GM18511 (cell line): ENCODE data around the gene RAD51B.
"Not testable (repeated sequence)": the region's sequence is repeated elsewhere in the genome, so short reads cannot be mapped to it uniquely, and the experiment has no call there.

Experiments used
- ATAC-seq: cut with Tn5 transposase; IDR thresholded peaks from one replicate; pipeline ENCODE4 v1.9.1; 2021; ENCODE audit warnings: mild to moderate bottlenecking, moderate library complexity; ENCODE audit not compliant: unreplicated experiment

RAD51B gene

DNA sequence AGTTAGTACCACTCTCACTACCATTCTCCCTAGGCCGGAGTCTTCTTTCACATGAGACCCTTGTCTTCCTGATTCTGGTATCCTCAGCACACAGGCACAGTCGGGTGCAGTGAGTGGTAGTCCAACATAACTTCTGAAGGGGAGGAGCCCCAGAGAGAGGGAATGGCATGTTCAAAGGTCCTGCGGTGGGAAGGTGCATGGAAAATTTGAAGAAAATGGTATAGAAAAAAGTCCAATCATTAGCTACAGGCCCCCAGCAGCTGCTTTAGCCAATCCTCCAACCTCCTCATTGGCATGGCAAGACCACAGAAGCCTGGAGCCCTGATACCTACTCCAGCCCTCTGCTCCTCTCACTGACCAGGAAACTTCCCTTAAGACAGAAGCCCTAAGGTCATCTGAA is 876.7 kb downstream of the RAD51B start:
- ATAC-seq, result no peak

DNA sequence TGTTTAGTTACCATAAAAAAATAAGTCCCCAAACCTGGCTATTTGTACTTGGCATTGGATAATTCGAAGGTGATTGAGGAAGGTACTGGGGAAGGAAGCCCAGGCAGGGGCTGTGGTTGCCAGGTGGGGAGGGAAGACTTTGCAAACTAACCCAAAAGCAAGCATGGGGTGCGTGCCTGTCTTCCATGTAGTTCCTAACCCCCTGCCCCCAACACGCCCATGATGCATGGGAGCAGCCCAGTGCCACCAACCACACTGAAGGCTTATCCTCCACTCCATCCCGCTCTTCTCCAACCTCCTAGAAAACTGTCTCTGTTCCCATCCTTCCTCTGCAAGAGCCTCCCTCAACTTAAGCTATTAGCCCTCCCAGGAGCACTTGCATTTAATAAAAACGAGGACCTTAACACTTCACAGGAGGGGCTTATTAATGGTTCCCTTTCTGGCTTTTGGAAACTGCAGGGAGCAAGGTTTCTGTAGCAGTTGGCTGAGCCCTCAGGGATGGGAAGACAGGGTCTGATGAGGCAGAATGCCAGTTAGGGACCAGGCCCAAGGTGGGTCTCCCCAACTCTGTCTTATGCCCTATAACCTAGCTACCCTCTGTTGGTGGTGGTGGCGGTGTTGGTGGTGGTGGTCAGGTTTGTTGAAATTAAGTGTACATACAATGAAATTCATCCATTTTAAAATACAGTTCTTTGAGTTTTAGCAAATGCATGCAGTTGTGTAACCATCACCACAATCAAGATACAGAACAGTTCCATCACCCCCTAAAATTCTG is 877.3 kb downstream of the RAD51B start:
- no peak for ATAC-seq

DNA sequence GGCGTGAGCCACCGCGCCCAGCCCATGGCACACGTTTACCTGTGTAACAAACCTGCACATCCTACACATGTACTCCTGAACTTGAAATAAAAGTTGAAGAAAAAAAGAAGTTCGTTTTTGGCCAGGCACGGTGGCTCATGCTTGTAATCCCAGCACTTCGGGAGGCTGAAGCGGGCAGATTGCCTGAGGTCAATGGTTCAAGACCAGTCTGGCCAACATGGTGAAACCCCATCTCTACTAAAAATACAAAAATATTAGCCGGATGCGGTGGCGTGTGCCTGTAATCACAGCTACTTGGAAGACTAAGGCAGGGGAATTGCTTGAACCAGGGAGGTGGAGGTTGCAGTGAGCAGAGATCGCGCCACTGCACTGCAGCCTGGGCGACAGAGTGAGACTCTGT is 879.2 kb downstream of the RAD51B start:
- not testable (repeated sequence) for ATAC-seq

DNA sequence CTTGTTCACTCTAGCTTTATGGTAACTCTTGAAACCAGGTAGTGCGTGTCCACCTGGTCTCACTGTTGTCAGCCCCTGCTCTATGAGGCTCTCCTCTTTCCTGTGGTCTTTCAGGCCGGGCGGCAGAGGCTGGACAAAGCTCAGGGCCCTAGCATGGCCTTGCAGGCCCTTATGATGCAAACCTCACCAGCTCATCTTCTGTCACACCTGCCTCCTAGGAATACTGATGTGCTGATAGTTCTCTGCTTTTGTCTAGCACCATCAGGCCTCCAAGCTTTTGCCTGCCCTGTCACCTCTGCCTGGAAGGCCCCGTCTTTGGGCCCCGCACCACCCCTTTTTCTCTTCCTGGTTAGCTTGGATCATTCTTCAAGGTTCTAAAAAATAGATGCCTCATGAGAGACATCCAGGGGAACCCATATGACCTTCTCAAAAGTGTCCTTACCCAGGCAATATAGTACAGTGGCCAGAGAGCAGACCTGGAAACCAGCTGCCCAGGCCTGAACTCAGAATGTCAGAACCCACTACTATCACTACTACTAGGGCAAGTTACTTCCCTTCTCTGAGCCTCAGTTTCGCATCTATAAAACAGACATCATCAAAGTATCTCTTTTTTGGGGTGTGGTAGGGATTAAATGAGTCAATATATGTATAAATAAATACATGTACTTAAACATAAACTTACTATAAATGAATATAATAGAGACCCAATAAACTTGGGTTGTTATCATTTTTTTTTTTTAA is 881.6 kb downstream of the RAD51B start:
- no peak for ATAC-seq

DNA sequence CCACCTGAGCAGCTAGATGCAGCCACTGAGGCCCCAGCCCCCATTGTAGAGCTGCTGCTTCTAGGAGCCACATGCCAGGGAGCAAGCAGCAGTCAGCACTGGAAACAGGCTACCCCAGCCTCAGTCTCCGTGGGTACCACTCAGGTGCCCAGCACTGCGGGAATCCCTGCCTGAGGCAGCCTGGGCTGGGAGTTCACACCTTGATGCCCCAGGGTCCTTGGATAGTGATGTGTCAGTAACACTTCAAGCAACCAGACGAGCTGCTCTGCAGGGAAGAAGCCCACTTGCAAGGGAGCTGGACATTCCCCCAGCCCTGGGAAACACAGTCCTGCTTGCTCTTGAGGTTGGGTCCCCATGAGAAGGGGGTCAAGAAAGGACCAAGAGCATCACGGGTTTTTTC is 882.6 kb downstream of the RAD51B start:
- no peak for ATAC-seq

DNA sequence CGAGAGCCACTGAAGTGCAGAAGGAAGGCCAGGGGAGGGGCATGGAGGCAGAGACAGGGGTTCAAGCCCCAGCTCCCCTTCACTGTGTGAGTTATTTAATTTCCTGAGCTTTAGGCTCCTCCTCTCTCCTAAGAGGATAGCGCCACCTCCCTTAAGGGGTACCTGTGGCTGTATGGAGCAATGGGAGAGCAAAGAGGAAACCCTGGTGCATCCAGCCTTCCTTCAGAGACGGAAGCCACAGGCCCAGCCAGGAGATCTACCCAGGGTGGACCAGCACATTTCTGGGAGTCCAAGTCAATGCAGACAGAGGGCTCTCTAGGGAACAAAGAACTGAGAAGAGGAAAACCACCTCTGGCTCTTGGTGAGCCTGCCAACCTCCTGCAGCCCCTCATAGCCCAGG is 883.0 kb downstream of the RAD51B start:
- no peak for ATAC-seq

DNA sequence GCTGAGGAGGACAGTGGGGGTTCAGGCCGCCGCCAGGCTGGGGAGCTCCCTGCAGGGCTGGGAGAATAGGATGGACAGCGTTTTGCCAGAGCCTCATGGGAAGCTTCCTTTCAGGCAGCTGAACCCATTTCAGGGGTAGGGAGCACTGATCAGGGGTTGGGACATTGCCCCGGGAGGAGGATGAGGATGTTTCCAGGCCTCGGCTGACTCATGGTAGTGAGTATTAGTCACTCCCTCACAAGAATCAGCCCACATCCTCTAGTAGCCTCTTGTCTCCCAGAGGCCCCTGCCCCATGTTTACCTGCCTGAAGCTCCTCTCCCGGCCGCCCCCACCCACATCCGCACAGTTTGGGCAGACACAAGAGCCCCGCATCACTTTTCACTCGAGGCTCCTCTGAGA is 883.5 kb downstream of the RAD51B start:
- no peak for ATAC-seq

DNA sequence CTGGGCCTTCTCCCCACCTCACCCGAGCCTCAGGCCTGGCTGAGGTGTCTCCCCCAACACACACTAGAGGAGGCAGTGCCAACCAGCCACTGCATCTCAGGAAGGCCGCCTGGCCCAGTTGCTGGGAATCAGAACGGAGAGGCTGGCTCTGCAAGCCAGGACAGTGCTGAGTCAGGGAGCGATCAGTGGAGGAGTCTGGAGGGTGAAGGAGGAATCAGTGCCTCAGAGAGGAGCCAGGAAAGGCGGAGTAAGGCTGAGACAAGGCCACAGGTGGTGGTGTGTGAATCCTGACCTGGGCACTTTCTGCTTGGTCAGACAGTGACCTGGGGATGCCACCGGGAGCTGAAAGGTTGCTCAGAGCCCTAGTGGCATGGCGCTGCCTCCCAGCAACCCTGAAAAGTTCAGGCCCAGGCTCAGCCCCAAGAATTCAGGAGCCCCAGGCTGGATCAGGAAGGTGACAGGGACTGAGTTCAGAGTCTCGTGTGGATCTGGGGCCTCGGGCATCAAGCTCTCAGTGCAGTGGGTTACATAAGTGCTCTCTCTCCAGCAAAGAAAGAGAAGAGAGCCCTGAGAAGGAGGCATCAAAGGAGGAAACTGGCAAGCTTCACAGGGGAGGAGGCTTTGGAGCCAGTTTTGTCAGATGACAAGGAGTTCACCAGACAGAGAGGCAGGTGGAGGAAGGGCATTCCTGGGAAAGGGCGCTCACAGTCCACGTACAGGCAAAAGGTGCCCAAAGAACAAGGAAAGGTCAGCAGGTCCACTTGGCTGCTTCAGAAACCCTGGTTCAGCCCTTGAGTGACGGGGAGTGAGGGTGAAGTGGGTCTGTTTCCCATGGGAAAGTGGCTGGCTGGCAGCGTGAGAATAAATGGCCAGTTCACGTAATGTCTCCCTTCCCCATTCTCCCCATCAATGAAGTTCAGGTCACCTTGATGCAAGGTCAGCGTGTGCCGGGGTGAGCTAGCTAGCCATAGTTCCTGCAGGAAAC is 885.4 kb downstream of the RAD51B start:
- ATAC-seq, result no peak

DNA sequence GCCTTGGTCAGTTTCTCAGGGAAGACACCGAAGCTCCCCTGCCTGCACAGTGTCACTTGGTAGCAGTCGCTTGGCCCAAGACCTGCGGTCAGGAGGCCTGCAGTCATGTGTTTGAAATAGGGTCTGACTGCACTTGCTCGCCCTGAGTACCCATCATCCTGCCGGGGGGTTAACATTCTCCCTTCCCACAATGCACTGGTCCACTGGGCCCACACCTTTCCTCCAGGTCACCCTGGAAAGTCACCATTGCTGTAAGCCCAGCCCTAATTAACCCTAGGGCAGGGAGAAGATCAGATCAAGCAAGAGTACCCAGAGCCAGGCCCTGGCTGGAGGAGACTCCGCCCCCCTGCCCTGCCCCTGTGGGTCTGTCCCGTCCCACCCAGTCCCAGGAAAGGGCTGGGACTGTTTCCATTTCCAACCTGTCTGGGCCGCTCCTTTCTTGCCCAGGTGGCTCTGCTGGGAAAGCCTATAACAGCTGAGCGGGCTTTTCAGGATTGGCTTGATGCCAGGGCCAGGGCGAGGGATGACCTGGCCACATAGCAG is 886.2 kb downstream of the RAD51B start:
- ATAC-seq, result no peak

DNA sequence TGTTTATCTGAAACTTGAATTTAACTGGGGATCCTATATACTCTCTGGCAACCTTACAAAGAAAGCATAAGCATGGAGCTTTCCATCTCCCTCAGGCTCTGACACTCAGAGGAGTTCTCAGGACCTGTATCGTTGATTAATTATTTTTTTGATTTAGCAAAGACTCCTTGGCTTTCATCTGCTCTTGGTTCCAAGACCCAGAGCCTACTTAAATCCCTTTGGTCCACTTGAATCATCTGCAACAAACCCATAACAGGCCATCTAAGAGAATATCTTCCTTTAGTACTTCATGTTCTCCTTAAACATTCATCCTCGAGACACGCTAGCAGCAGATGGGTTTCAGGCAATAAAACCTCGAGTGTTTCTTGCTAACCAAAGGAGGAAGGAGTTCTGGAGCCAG is 887.9 kb downstream of the RAD51B start:
- ATAC-seq, result no peak

DNA sequence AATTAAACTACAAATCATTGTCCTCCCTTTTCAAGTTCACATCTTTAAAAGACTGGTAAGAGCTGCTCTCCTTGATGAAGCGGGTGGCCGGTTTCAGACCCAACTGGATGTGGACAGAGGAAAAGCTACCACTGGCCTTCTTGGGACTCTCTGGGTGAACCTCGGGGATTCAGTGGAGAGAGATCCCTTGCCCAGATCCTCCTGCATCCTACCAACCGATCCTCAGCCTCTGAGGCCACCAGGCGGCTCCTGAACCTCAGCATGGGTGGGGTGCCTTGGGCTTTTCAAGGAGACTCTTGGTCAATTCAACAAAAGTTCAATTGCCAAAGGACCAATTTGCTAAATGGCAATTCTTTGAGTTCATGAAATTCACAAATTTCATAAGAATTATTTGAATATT is 888.8 kb downstream of the RAD51B start:
- no peak for ATAC-seq

DNA sequence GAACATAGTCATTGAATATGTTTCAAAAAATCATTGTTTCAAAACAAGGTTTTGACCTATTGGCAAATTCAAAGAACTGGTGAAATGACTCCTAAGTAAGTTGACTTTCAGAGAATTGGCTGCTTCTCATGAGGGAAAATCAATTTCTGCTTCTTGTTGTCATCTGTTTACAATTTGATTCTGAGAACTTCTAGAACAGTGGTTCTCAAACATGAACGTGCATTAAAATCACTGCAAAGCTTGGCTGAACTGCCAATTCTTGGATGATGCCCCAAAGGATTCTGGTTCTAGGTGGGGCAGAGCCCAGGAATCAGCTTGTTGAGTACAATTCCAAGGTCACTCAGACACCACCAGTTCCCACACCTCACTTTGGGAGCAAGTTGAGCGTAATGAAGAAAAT is 889.4 kb downstream of the RAD51B start:
- no peak for ATAC-seq

DNA sequence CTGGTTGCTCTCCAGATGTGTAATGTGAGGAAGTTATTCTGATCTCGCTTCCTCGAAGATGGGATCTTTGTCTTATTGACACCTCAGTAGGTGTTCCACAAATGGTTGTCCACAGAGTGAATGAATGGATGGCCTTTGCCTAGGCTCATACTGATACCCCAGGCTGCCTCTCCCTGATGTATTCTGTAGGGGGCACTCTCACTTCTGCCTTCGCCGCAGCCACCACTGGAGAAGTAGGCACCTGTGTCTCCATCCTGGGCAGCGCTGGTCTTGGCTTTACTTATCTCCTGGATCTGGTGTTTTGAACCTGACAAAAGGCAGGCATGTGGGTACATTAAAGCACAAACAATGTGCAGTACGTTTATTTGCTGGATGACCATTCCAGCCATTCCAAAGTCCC is 891.2 kb downstream of the RAD51B start:
- ATAC-seq, result no peak

DNA sequence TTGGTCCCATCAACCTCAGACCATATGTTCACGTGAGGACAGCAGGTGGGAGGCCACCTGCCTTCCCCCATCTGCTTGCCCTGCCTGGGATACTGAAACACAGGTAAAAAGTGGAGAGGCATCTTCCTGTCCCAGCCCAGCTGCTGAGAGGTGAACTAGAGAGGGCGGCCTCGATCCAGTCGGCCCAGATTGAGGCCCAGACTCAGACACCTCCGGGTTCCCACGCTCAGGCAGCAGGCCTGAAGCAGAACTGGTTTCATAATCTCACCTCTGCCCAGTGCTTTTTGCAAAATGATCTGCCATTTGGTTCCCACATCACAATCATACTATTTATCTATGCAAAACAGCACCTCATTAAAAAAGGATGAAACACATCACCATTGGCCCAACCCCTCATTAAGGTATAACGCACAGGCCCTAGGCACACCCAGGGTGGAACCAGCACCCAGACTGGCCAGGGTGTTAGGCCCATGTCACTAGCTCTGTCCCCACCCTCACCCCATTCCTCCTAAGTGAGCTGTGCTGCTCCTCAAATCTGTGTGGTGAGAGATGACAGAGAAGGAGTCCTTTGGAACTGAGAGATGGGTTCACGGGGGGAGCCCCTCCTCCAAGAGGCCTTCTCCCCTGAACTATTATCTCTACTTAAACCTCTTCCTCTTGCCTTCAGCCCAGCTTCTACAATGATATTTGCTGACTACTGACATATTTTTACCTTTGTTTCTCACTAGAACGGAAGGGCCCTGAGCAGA is 892.2 kb downstream of the RAD51B start:
- ATAC-seq, result no peak

DNA sequence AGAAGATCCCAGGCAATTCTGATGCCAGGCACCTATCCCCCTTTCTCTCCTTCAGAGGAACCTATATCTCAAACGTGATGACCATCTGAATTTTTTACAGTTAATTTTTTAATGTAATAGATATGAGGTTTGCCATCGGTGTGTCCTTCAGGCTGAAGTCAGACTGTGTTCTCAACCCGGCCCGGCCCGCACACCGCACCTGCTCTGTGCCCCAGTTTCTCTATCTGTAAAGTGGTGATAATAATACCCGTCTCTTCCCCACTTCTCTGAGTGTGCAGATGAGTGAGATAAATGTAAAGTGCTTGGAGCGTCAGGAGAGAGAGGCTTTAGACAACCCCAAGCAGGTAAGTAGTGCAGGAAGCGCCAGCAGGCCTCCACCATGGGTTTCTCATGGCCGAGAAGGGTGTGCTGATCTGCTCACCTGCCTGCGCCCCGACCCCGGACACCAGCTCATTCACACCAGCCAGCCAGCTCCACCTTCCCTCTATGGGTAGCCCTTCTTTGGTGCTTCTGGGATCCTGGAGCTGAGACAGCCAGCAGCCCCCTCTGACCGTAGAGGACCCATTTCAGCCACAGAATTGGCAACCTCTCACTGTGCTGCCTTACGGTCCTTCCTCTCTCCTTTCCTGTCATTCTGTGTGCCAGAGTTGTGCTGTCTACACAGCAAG is 893.3 kb downstream of the RAD51B start:
- no peak for ATAC-seq

DNA sequence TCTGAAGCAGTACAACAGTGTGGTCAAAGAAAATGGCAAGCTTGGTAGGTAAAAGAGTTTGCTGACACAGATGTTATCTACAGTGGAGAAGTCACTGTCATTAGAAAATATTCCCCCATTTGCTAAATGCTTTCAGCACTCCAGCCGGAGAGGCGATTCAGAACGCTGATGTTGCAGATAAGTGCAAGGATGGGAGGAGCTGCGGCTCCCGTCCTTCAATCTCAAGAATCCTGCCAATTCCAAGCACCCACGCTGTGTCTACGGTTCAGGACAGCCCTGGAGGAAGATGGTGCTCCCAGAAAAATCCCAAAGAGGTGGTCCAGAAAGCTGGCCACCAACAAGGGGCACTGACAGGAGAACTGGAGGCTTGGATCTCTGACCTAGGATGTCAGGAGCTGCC is 894.2 kb downstream of the RAD51B start:
- no peak for ATAC-seq

DNA sequence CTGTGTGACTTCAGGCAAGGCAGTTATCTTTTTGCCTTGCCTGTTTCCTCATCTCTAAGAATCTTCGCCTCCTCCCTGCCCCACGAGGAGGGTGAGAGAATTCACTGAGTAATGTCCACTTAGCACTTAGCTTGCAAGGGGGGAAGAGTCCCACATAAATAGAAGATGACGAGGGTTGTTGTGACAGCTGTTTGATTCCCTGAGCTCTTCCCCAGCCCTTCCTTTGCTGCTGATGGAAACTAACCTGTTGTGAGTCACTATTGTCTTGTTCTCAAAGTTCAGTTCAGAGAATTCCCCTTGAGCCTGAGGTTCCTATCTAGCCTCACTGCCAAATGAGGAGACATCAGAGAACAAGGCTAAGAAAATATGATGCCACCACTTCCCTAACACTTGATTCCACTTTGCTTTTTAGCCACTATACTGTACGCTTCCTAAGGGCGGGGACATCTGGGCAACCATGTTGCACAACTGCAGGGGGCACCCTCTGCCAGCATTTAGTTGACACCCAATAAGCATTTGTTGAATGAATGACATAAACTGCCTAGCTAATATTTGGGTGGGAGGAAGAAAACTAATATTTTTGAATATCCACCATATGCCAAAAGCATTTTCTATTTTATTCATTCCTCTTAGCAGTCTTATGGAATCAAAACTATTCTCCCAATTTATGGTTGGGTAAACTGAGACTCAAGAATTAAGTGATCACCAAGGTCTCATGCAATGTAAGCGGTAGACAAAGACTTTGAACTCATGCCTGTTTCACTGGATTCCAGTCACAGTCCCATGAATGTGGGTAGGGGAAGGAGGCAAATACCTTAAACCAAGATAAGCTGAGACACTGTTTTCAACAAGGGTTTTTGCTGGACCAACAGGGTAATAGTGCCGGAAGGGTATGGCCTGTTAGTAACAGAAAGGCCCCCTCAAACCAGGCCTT is 895.7 kb downstream of the RAD51B start:
- no peak for ATAC-seq

DNA sequence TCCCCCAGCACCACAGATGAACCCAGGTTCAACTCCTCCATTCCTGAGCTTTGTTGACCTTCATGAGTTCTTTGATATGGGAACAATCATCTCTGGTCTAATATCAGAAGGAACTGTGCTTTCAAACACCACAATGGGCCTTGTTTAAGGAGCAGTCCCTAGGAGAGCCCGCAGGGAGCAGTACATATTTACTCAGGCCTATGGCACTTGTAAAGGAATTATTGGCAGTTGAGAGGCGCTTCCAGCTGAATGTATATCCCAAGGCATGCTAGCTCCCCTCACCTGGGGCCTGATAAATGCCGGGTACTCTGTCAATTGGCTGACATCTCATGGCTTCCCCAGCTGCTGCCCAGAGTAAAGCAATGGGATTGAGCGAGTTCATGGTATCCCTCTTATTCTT is 897.1 kb downstream of the RAD51B start:
- no peak for ATAC-seq
